NCI-H526 (cell line): Measurements from ENCODE around the gene BUB1.
"Not testable (repeated sequence)": the region's sequence is repeated elsewhere in the genome, so short reads cannot be mapped to it uniquely, and the experiment has no call there.

Source experiments
- DNase-seq, 2 experiments: peaks; one replicate each; lab custom pipeline; 2025; lab: John Stamatoyannopoulos, UW

The BUB1 gene

DNA sequence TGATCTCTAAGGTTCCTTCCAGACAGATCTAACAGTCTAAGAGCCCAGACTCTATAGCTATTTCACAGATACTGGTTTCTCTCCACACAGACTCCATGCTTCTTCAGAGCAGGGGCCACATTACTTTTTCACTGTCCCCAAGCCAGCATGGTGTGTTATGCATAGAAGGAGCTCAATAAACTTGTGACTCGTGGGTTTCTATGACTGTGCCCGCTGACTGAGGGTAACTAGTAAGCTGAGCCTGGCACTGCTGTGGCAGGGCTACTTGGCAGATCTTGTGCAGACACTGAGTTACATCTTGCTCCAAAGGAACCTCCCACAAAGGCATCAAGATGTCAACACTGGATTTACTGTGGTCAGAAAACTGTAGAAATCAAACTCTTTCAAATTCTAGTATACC, 85.9 kb downstream of the BUB1 start:
- not testable (repeated sequence) for DNase-seq

DNA sequence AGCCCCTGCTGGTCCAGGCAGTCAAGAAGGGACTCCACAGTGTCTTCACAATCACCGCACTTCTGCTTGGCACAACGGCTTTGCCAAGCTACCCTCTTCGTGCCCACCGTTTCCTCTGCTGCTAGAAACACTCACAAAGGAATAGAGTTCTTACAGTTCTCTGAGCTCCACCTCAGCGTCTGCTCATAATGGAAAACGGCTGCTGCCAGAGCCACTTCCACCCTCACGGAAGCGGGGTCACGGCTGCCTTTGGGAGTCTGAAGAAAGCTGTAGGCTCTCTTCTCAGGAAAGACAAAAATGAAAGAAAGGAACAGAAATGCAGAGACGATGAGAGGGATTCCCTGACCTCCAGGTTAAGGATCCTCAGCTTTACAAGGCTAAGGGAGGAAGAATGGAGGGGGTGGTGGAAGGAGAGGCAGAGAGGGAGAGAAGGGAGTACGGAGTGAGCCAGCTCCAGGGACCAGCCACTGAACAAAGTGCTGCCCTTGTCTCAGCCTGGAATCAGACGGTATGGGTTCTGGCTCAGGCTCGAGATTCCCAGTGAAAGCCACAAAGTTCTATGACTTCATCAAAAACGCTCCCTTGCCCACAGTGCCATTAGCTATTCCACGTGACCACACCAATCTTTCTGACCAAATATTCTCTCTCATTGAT, 88.1 kb downstream of the BUB1 start:
- DNase-seq: not testable (repeated sequence)

DNA sequence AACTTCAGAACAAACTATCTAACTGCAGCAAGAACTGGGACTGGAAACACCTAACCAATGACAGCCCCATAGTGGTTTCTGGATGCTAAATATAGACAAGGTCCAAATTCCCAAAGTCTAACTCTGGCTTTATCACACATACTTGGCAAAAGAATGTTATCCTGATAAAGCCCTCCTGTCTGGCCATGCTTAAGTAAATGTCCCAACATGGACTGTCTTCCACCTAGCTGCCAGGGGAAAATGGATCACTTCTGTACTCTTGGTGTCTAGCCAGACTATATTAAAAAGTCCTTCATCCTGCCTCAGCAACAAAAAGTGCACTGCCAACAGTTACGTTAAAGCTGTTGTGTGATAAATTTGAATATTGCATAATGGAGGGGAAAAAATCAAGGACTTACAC, 89.3 kb downstream of the BUB1 start:
- not testable (repeated sequence) for DNase-seq
